Measurements from ENCODE around the gene C20orf202. TPM values are rescaled to one million over a fixed set of nuclear protein-coding genes. Genes with fewer than 3 reads are reported as not detected.
A peak's percentile ranks its signal among the peaks of the same experiment; 100 is the strongest.

Gene C20orf202
- total RNA-seq, 8 experiments from 2014 or later: 0.11 to 0.24 (median 0.20) TPM; not detected in 4

DNA sequence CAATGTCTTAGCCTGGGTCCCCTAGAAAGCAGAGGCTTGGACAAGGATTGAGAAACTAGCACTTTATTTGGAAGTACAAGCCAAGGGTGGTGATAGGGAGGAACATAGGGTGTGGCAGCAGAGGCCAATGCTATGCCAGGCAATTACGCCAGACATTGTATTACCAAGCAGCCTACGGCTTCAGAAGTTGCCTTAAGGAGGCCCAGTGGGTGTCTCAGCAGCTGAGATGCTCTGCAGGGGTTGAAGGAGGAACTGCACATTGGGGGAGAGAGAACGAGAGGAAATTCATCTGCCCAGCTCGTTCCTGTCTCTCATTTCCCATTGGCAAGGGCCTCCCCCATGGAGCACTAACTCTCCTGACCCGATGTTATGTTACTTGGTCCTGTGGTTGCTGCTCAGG is 859 bp downstream of the C20orf202 start:
- H3K4me3 ChIP-seq: no peak overlapping the region
- WGBS, 10 experiments: 50 to 100% (median 80%) methylated on average over 1 to 2 of the region's 5 CpGs; no CpG with 5 or more reads in 7 of the 10 experiments
- ATAC-seq (replicated peaks in 6 of 8): peak in 2 of 8 experiments; percentile 55 to 74
- in situ Hi-C loops (cut with MboI; ENCODE audit: low pct_unique_long_range_greater_than_20kb in 2 of 9, low sequenced_read_pairs in 9 of 9, unreplicated experiment in 9 of 9): loop anchor here in 3 of 9 experiments (25.0 kb wide), 1 partner anchor 392 kb away; no protein-coding TSS in a partner anchor
- no peaks in the 10 kb centered on the region for H3K4me1 ChIP-seq (replicated peaks in 1 of 2)
- no peak overlapping the region for H3K27ac ChIP-seq

DNA sequence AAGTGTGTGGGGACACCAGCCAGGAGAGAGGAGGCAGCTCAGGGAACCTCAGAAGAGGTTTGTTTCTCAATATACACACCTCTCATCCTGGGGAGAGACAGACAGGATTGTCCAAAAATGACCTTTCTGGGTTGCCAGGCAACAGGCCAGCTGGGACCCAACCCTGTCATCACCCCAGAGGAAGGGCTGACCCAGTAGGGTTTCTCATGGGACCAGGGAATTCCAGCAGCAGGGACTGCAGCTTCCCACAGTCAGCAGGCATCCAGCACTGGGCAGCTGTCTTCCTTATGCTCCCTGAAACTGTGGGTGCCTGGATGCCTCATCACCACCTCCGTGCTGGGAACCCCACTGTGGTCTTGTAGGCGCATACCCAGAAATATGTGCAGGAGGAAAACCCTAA is 1.3 kb downstream of the C20orf202 start:
- ATAC-seq (replicated peaks in 6 of 8): no peak
- no peak overlapping the region for H3K4me3 ChIP-seq
- H3K27ac ChIP-seq: no peak overlapping the region
- no peaks in the 10 kb centered on the region for H3K4me1 ChIP-seq (replicated peaks in 1 of 2)
- WGBS, 10 experiments: 50 to 75% (median 66%) methylated on average over 1 to 2 of the region's 2 CpGs; no CpG with 5 or more reads in 7 of the 10 experiments
- in situ Hi-C loops (cut with MboI; ENCODE audit: low pct_unique_long_range_greater_than_20kb in 2 of 9, low sequenced_read_pairs in 9 of 9, unreplicated experiment in 9 of 9): loop anchor here in 3 of 9 experiments (25.0 kb wide), 1 partner anchor 392 kb away; no protein-coding TSS in a partner anchor

DNA sequence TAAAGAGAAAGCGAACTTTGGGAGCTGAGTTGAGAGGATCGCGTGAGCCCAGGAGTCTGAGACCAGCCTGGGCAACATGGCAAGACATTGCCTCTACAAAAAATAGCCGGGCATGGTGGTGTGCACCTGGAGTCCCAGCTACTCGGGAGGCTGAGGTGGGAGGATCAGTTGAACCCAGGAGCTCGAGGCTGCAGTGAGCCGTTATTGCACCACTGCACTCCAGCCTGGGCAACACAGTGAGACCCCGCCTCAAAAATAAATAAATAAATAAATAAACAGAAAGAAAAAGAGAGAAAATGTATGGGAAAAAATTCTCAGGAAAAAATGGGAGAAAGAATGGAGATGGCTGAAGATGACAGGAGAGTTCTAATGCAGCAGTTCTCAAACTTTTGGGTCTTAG is 2.5 kb downstream of the C20orf202 start:
- H3K4me1 ChIP-seq (replicated peaks in 1 of 2): no peaks in the 10 kb centered on the region
- H3K4me3 ChIP-seq: no peak overlapping the region
- 58 to 100% (median 79%) methylated on average over 1 to 8 of the region's 8 CpGs for WGBS, 10 experiments
- H3K27ac ChIP-seq: no peak overlapping the region
- no peak for ATAC-seq (replicated peaks in 6 of 8)
- in situ Hi-C loops (cut with MboI; ENCODE audit: low pct_unique_long_range_greater_than_20kb in 2 of 9, low sequenced_read_pairs in 9 of 9, unreplicated experiment in 9 of 9): loop anchor here in 3 of 9 experiments (25.0 kb wide), 1 partner anchor 394 kb away; no protein-coding TSS in a partner anchor

DNA sequence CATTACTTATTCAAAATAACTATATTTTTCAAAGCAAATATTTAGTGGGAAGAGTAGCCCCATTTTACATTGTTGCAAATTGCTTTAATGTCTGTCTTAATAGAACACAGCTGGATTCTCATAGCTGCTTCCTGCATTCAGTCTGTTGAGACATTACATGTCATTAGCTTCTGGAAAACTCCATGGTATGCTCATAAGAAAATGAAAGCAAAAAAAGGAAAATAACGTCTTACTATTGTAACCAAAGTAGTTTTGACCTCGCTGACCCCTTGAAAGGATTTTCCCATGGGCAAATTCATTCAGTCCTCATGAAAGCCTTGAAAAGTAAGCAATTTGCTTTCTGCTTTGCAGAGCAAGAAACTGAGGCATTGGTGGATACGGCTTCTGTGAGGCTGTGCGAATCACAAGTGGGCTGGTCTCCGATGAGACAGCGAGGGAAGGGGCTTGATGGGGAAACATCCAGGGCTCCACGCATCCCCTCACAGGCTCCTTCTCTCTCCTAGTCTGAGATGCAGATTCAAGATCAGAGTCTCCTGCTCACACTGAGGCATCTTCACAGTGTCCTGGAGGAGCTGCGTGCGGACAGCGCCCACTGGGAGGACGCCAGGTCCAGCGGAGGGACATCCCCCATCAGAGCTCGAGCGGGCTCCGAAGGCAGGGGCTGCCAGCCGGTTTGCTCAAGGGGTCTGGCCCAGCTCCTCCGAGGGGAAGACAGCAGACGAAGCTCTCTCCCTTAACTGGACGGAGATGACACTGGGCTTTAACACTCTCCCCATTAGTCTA is 3.3 kb downstream of the C20orf202 start:
- in situ Hi-C loops (cut with MboI; ENCODE audit: low pct_unique_long_range_greater_than_20kb in 2 of 9, low sequenced_read_pairs in 9 of 9, unreplicated experiment in 9 of 9): loop anchor here in 3 of 9 experiments (25.0 kb wide), 1 partner anchor 394 kb away; no protein-coding TSS in a partner anchor
- peak in 1 of 8 experiments; percentile 40 for ATAC-seq (replicated peaks in 6 of 8)
- Histone ChIP-seq H3K4me3 (no peak overlapping the region), H3K4me1 (replicated peaks in 1 of 2) (no peaks in the 10 kb centered on the region), H3K27ac (no peak overlapping the region)
- WGBS, 10 experiments: 0 to 84% (median 55%) methylated on average over 2 to 10 of the region's 19 CpGs

DNA sequence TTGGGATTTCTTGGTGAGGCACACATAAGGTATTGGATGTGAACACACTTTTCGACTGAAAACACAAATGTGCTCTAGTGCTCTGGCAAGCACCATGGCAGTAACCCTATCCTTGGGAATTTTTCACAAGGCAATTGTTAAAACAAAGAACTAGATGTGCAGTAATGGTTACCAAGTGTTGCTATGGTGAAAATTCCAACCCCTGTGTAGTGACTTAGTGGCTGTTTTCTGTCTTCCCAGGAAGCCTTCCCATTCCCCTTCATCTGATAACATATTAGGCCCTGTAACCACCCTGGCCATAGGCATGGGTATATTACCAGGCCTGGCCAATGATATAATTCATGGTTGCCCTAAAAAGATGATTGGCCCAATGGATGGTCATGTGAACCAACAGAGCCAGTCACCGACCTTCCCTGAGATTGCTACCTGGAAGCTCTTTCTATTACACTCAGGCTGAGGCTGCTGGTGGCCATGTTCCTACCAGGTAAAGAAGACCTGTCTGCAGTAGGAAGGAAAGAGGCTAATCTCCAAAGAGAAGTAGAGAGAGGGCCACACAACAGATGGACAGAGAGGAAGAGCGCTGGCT is 4.1 kb downstream of the C20orf202 start:
- WGBS, 10 experiments: 60 to 100% (median 85%) methylated on average over 1 to 3 of the region's 3 CpGs; no CpG with 5 or more reads in 4 of the 10 experiments
- in situ Hi-C loops (cut with MboI; ENCODE audit: low pct_unique_long_range_greater_than_20kb in 2 of 9, low sequenced_read_pairs in 9 of 9, unreplicated experiment in 9 of 9): loop anchor here in 3 of 9 experiments (25.0 kb wide), 1 partner anchor 395 kb away; no protein-coding TSS in a partner anchor
- Histone ChIP-seq H3K4me1 (replicated peaks in 1 of 2) (no peaks in the 10 kb centered on the region), H3K4me3 (no peak overlapping the region), H3K27ac (no peak overlapping the region)
- no peak for ATAC-seq (replicated peaks in 6 of 8)

DNA sequence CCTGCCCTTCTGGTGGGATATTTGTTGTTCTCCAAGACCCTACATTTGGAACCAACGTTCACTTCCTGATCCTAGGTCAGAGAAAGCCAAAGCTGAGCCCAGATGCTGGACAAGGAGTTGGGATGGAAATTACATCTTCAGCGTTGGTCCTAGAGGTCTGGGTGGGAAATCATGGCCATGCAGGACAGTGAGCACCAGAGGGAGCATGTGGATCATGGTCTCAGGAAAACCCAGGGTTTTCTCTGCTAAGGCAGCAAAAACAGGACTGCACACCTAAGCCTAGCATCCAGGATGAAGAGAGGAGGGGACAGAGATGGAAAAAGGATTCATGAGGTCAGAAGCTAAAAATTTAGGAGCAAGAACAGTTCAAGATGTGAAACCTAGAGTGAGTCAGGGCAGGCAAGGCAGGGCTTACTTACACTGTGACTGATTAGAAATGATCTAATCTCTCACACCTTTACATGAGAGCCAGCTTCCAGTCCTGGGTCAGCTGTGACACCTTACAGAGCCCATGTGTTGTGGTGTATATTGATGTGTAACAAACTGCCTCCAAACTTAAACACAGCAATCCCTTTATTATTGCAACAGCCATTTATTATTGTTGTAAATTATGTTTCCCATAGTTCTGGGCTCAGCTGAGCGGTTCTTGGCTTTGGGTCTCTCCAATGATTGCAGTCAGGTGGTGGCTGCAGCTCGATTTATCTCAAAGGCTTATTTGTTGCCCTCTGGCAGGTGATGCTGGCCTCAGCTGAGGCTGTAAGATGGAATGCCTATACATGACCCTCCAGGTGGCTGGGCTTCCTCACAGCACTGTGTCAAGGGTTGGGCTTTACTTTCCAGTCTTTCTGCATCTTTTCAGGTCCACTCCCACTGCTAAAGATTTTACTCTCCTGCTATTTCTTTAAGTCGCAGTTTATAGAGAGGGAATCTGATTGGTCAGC is 6.5 kb downstream of the C20orf202 start:
- in situ Hi-C loops (cut with MboI; ENCODE audit: low pct_unique_long_range_greater_than_20kb in 2 of 9, low sequenced_read_pairs in 9 of 9, unreplicated experiment in 9 of 9): loop anchor here in 3 of 9 experiments (25.0 kb wide), 1 partner anchor 397 kb away; no protein-coding TSS in a partner anchor
- 0 to 94% (median 46%) methylated on average over 1 to 5 of the region's 5 CpGs for WGBS, 10 experiments
- ATAC-seq (replicated peaks in 6 of 8): peak in 1 of 8 experiments; percentile 25
- H3K4me1 ChIP-seq (replicated peaks in 1 of 2): no peaks in the 10 kb centered on the region
- H3K27ac ChIP-seq: no peak overlapping the region
- no peak overlapping the region for H3K4me3 ChIP-seq

DNA sequence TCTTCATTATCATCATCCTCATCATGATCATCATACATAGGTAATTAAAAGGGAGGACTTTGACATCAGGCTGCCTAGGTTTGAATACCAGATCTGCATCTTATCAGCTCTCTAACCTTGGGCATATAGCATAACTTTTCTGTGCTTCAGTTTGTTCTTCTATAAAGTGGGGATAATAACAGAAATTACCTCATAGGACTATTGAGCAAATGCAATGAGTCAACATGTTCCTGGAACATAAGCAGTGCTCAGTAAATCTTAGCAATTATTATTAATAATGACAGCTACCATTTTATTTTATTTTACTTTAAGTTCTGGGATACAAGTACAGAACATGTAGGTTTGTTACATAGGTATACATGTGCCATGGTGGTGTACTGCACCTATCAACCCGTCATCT is 7.2 kb downstream of the C20orf202 start:
- Histone ChIP-seq H3K4me1 (replicated peaks in 1 of 2) (peaks cover 0 to under 1% of the 10 kb centered on the region in 2 donors), H3K27ac (no peak overlapping the region), H3K4me3 (no peak overlapping the region)
- WGBS, 10 experiments: 80 to 100% (median 100%) methylated on average over 1 of the region's 1 CpG; no CpG with 5 or more reads in 6 of the 10 experiments
- no peak for ATAC-seq (replicated peaks in 6 of 8)
- in situ Hi-C loops (cut with MboI; ENCODE audit: low pct_unique_long_range_greater_than_20kb in 2 of 9, low sequenced_read_pairs in 9 of 9, unreplicated experiment in 9 of 9): loop anchor here in 3 of 9 experiments (25.0 kb wide), 1 partner anchor 398 kb away; no protein-coding TSS in a partner anchor

DNA sequence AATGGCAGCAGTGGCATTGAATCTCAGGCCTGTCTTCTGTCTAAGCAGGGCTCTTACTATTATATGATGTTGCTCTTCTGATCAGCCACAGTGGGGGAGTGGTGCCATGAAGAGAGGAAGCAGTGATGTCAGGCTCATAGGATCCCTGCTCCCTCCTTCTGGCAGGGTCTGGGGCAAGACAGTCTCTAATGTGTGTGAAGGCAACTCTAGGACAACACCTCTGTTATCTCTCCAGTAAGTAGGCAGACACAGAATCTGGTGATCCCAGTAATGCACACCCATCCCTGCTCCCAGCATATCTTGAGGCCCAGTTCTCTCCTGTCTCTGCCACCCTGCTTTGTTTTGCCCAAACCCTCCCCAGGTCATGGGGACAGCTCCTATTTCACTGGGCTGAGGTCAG is 8.8 kb downstream of the C20orf202 start:
- Histone ChIP-seq H3K27ac (no peak overlapping the region), H3K4me3 (no peak overlapping the region), H3K4me1 (replicated peaks in 1 of 2) (peaks cover 0 to 3% of the 10 kb centered on the region in 2 donors)
- in situ Hi-C loops (cut with MboI; ENCODE audit: low pct_unique_long_range_greater_than_20kb in 2 of 9, low sequenced_read_pairs in 9 of 9, unreplicated experiment in 9 of 9): loop anchor here in 3 of 9 experiments (25.0 kb wide), 1 partner anchor 400 kb away; no protein-coding TSS in a partner anchor
- ATAC-seq (replicated peaks in 6 of 8): no peak

DNA sequence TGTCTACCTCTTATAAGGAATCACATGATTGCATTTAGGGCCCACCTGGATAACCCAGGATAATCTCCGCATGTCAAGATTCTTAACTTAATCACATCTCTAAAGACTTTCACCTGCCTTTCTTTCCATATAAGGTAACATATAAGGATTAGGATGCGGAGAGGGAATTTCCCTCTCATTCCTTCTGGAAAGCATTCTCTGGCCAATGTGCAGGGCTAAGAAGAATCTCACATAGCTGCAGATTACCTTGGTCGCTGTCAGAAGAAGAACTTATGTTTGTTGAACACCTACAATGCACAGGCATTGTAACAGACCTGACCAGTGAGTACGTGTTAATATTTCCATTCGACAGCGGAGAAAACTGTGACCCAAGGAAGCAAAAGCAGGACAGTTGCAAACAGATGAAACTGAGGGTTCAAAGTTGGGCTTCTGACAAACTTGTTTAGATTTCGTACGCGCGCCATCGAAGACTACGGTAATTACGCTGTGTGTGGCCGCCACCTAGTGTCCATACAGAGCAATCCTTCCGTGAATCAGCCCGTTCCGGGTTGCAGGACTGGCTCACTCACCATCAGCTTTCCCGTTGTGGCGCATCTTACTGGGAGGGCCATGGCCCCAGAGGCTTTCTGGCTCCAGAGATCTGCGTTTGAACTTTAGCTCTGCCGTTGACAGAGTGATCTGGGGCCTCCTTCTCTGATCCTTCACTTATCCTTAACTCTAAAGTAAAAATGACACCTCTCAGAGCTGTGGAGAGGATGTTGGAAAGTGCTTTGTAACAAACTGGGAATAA is 9.5 kb downstream of the C20orf202 start:
- WGBS, 10 experiments: 0 to 93% (median 14%) methylated on average over 2 to 19 of the region's 21 CpGs
- in situ Hi-C loops (cut with MboI; ENCODE audit: low pct_unique_long_range_greater_than_20kb in 2 of 9, low sequenced_read_pairs in 9 of 9, unreplicated experiment in 9 of 9): loop anchor here in 3 of 9 experiments (25.0 kb wide), 1 partner anchor 401 kb away; no protein-coding TSS in a partner anchor
- H3K4me3 ChIP-seq: no peak overlapping the region
- peak; percentile 82 to 99 (median 87) for ATAC-seq (replicated peaks in 6 of 8)
- H3K4me1 ChIP-seq (replicated peaks in 1 of 2): peaks cover 0 to 3% of the 10 kb centered on the region in 2 donors
- H3K27ac ChIP-seq: no peak overlapping the region

DNA sequence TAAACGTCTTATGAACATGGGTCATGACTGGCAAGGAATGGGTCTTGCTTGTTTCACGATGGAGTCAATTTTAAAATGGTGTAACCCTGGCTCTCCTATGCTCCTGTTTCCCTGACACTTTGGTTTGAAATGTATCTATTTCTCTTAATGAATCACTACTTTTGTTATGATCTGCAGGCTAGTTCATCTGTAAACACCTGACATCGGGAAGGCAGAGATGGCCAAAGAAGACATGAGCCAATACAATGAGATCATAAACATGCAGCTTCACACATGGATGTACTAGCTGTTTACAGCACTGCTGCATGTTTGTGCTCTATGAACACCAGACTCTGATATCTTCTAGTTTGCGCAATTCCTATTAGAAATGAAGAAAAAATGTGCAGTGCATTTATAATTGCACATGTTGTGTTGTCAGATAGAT is 11.6 kb downstream of the C20orf202 start:
- Histone ChIP-seq H3K4me1 (replicated peaks in 1 of 2) (peaks cover 0 to 3% of the 10 kb centered on the region in 2 donors), H3K27ac (no peak overlapping the region), H3K4me3 (no peak overlapping the region)
- in situ Hi-C loops (cut with MboI; ENCODE audit: low pct_unique_long_range_greater_than_20kb in 2 of 9, low sequenced_read_pairs in 9 of 9, unreplicated experiment in 9 of 9): loop anchor here in 3 of 9 experiments (25.0 kb wide), 1 partner anchor 403 kb away; no protein-coding TSS in a partner anchor
- WGBS, 10 experiments: 31 to 100% (median 88%) methylated on average over 1 to 4 of the region's 4 CpGs
- ATAC-seq (replicated peaks in 6 of 8): peak in 5 of 8 experiments; percentile 50 to 71 (median 63)

DNA sequence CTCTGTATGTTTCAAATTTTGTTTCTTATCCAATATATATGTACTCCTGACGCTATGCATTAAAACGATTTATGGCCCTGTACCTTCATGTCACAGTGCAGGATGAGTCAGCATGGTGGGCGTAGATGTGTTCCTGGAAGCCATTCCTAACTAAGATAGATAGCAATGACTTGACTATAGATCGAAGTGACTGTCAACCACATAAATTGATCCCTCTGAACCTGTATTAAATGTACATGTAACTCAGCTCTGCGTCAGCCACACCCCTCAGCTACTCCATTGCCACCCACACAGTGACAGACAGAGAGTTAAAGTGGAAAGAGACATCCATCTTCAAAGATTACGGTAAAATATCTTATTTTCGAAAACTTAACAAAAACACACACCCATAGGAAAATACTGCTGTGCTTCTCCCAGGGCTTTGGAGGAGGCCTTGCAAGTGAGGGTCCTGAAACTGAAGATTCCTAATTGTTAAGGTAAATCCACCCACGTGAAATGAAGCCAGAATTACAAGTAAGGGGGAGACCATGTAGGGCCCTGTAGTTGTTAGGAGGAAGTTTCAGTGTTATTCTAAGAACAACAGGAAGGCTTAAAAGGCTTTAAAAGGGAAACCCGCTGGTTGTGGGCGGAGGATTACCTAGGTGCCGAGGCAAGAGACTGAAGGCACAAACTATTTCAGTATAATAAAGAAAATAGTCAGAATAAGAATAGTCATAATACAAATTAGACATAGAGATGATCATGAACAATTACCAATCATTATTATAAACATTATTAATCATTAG is 12.3 kb downstream of the C20orf202 start:
- H3K27ac ChIP-seq: no peak overlapping the region
- peaks cover 0 to 3% of the 10 kb centered on the region in 2 donors for H3K4me1 ChIP-seq (replicated peaks in 1 of 2)
- H3K4me3 ChIP-seq: no peak overlapping the region
- peak in 5 of 8 experiments; percentile 71 to 93 (median 80) for ATAC-seq (replicated peaks in 6 of 8)
- in situ Hi-C loops (cut with MboI; ENCODE audit: low pct_unique_long_range_greater_than_20kb in 2 of 9, low sequenced_read_pairs in 9 of 9, unreplicated experiment in 9 of 9): loop anchor here in 3 of 9 experiments (25.0 kb wide), 1 partner anchor 403 kb away; no protein-coding TSS in a partner anchor
- 50 to 80% (median 70%) methylated on average over 1 to 10 of the region's 11 CpGs for WGBS, 10 experiments

All from motor neuron (in vitro differentiated cells).